GM18526 (cell line): ENCODE results near the gene IFITM1.

ENCODE experiments used
- POLR2A ChIP-seq: IDR thresholded peaks from 3 replicates; pipeline ENCODE4 v1.6.1; 2011; ENCODE audit not compliant: insufficient read length; ENCODE audit errors: extremely low read depth

IFITM1 gene

DNA sequence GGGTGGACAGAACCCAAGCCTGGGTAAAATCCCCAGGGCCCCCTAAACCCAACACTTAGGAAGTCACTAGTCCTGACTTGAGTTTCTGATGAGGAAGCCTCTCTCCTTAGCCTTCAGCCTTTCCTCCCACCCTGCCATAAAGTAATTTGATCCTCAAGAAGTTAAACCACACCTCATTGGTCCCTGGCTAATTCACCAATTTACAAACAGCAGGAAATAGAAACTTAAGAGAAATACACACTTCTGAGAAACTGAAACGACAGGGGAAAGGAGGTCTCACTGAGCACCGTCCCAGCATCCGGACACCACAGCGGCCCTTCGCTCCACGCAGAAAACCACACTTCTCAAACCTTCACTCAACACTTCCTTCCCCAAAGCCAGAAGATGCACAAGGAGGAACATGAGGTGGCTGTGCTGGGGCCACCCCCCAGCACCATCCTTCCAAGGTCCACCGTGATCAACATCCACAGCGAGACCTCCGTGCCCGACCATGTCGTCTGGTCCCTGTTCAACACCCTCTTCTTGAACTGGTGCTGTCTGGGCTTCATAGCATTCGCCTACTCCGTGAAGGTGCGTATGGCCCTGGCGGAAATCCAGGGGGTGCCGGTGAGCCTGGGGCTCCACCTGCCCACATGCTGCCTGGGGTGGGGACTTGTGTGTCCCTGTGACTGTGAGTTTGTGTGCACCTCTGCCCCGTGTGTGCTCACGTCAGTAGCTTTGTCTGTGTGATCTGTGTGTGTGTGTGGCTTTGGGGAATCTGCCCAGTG is at the start of gene IFITM1:
TSS of gene IFITM1 (plus strand) at position 254 of the 767 bp plus-strand sequence. CDS start at position 385, 131 bp downstream.
- TF ChIP-seq POLR2A: peak; percentile 94

DNA sequence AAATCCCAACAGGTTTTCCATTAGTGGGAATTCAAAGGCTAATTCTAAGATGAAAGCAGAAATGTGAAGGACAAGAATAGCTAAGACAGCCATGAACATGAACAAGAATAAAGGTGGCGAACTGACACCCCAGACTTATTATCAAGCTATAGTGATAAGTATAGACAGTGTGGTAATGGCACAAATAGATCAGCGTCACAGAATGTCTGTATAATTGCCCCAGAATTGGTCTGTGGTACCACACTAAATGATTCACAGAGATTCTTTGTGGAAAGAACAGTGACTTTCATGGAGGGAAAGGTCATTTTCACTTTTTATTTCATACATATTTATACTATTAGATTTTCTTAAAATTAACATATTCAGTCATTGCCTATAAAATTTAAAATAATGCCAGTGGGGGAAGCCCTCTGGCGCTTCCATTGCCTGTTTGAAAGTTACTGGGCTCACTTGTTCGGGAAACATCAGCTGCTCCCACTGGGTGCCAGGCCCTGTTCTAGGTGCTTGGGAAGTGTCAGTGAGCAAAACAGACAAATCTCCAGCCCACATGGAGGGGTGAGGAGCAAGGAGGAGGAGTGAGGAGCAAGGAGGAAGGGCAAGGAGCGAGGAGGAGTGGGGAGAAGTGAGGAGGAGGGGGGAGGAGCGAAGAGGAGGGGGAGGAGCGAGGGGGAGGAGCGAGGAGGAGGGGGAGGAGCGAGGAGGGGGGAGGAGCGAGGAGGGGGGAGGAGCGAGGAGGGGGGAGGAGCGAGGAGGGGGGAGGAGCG is 47.0 kb upstream of the IFITM1 start:
- TF ChIP-seq POLR2A: no peak

DNA sequence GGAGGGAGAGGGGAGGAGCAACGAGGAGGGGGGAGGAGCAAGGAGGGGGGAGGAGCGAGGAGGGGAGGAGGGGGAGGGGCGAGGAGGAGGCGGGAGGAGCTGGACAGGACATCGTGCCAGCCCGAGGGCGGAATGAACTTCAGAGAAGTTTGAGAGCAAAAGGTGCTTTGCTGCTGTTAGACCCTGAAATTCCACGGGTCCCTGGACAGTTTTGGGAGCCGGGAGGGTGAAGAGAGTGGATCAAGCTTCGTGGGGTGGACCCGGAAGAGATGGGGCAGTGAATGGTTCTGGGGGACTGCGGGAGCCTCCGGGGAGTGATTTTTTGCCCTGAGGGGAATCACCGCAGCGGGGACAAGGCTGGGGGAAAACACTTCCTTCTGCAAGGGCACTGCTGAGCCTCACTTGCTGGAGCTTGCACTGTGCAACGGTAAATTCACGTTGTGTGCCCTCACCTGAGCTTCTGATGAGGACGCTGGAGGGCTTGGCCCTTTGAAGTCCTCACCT is 46.3 kb upstream of the IFITM1 start:
- TF ChIP-seq POLR2A: peak; percentile 44

DNA sequence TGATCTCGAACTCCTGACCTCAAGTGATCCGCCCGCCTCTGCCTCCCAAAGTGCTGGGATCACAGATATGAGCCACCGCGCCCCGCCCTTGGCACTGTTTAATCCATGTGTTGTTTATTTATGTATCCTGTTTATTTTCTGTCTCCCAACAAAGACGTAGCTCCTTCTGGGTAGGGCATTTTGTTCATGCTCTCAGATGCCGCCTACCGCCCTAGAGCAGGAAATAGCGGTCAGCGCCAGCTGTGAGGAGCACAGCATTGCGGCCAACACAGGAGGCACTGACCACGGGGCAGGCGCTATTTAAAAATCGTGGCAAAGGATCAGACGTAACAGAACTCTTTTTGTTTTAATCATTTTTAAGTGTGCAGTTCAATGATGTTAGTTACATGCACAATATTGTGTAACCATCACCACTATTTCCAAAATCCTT is 45.1 kb upstream of the IFITM1 start:
- TF ChIP-seq POLR2A: peak; percentile 13

DNA sequence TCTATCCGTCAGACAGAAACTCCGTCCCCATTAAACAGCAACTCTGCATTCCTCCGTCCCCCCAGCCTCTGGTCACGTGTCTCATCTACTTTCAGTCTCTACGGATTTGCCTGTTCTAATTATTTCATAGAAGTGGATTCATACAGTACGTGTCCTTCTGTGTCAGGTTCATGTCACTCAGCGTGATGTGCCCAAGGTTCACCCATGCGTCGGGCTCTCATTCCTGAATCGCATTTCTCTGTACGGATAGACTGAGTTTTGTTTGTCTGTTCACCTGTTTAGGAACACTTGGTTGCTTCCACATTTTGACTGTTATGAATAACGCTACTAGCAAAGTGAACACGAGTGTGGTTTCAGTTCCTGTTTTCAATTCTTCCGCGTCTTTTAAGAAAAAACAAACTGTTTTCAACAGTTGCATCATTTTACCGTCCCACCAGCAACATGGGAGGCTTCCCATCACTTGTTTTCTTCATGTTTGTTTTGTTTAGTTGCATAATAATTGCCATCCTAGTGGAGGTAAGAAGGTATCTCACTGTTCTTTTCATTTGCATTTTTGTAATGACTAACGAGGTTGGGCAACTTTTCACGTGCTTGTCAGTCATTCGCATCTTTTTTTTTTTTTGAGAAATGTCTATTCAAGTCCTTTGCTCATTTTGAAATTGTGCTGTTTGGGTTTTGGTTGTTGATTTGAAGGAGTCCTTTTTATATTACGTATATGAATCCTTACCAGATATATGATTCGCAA is 44.5 kb upstream of the IFITM1 start:
- TF ChIP-seq POLR2A: no peak

DNA sequence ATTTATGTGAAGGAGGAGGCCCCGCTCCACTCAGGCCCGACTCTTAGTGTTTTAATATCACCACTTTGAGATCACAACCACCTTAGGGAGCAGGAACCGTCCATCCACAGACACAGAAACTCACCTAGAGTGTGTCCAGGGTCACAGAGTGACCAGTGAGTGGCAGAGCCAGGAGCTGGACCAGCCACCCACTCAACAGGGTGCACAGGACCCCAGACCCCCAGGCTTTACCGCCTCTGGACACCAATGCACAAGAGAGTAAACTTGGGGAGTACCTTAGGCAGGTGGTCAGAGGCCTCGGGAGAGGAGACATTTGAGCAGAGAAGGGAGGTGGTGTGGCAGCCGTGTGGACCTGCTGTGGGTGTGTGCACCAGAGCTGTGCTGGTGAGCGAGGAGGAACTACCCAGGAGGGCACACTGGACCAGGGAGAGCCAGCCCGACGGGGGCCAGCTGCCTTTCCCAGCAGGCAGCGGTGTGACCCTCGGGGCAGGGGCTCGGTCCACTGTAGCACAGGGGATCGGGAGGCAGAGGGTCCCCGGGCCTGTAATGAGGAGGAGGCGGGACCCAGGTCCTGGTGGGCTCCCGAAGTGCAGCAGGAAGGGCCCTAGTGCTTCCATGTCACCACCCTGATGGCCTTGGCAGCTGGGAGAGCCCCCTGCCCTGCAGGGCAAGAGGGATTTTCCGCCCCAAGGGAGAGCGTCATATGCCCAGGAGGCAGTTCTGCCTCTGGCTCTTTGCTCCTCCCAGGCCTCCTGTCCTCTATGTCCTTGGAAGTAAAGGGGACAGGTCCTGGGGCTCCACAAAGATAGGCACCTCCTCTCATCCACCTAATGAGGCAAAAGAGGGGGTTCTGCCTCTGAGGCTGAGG is 43.2 kb upstream of the IFITM1 start:
- no peak for TF ChIP-seq POLR2A

DNA sequence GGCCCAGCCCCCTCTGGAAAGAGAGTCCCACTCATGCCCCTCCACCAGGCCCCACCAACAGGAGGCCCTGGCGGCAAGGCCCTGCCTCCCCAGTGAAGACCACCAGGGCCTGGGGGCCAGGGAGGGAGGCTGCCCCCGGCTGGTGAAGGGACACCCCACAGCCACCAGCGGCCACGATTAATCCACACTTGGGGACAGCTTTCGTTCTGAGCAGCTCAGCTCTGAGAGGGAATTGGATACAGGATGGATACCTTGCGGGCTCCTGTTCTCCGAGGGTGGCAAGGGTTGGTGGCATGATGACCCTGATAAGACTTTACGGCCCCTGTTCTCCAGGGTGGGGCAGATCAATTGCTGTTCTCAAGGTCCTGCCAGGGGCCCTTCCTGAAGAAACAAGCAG is 42.5 kb upstream of the IFITM1 start:
- no peak for TF ChIP-seq POLR2A

DNA sequence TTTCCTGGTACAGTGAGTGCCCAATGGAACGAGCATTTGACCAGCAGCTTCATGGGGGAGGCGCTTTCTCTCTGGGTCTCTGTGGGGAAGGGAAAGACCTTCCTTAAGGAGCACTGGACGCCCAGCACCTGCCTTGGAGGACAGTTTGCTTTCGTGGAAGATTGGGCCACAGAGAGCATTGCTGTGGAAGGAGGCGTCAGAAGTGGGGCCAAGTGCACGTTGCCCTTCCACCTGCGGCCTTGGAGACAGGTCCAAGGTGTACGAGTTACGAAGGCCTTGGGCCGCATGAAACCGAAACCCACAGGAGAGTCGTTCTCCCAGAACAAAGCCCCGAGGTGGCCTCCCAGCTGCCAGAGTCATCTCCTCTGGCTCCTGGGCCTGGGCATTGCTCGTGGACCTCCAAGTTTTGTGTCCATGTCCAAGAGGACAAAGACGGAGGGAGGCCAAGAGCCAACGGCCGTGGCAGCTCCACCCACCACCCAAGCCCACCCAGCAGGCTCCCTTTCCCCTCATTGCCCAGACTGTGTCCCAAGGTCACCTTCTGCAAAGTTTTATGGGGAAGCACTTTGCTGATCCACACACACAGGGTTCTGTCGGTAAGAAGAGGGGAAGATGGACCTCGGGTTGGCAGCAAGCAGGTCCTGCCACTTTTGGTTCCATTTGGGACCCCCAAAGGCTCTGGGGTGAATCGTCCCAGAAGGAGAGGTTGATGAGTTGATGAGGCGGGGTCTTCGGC is 41.5 kb upstream of the IFITM1 start:
- no peak for TF ChIP-seq POLR2A

DNA sequence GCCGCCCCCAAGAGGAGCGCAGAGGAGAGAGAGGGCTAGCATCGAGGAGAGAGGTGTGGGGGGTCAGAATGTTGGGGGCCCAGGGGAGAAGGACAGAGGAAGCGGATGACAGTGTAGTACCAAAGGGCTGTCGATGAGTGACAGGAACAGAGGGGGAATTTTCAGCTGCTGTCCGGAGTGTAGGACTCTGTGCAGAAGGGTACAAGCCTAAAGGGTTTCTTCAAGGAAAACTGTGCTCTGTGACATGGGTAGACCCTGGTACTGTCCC is 41.0 kb upstream of the IFITM1 start:
- TF ChIP-seq POLR2A: no peak

DNA sequence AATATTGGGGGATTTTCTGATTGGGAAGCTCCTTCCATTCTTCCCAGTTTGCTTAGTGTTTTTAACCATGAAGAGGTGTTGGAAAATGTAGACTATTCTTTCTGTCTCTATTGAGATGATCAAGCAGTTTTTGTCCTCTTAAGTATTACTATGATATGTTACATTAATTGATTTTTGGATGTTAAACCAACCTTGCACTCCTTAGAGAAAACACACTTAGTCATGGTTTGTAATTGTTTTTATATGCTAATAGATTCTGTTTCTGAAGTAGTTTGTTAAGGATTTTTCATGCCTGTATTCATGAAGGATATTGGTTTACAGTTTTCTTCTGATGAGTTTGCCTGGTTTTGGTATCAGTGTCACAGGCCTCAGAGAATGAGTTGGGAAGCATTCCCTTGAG is 37.6 kb upstream of the IFITM1 start:
- TF ChIP-seq POLR2A: no peak

DNA sequence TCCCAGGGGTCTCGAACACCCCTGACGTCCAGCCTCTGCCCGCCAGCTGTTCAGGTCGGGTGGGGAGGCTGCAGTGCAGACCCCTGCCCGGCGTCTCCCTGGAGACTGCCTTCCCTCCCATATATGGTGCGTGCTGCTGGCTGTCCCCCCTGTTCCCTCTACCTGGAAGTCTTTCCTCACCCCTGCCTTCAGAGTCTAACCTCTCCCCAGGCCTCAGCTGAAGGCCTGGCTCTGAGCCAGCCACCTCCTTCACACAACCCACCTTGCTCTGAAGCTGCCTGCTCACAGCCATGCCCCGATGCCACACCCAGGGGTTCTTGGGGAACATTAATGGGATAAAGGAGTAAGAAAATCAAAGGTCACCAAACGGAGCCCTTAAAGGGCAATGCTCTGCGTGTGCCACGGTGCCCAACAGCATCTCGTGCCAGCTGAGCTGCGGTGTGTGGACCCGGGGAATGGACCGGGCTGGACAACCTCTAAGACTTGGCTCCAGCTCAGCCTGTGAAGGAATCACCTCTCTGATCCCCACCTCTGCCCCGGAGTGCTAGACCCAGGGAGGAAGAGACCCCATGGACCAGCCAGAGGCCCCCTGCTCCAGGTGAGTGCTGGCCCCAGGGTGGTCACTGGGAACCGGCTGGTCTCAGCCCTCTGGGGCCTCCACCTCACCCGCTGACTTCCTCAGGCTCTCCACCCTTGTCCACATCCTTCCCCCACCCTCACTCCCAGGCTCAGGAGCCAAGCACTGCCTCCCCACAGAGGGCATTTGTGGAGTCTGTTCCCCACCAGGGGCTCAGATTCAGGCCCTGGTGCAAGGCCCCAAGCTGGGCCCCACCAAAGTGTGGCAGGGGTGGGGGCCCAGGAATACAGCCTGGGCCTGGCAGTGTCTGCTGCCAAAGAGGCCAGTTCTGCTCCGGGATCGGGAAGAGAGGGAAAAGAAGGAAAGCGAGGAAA is 35.6 kb upstream of the IFITM1 start, which contains the start of gene NLRP6:
TSS of gene NLRP6 (plus strand) at position 407 of the 951 bp plus-strand sequence. CDS start at position 570, 163 bp downstream.
- no peak for TF ChIP-seq POLR2A

DNA sequence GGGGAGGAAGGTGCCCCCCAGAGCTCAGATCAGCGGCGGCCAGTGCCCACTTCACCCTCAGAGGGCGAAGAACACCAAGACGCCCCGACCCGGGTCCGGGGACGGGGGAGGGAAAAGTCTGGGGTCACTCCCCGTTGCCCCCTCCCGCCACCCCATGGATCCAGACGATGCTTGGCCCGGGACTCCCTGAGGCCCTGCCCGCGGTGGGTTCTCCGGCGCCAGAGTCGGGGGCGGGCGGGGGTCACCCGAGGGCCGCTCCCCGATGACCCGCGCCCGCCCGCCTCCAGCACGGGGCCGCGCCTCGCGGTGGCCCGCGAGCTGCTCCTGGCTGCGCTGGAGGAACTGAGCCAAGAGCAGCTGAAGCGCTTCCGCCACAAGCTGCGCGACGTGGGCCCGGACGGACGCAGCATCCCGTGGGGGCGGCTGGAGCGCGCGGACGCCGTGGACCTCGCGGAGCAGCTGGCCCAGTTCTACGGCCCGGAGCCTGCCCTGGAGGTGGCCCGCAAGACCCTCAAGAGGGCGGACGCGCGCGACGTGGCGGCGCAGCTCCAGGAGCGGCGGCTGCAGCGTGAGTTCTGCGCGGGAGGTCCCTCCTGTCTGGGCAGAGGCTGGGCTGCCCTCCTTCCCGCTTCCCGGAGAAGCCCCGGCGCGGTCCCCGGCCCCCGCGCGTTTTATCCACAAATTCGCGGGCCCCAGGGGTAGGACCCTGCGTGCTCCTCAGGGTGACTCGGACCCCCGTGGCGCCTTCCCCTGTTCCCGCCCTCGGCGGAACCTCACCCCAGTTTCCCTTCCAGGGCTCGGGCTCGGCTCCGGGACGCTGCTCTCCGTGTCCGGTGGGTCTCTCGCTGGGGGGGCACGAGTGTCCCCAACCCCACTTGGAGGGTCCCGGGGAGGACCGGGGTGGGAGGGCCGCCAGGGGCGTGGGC is 34.5 kb upstream of the IFITM1 start:
- TF ChIP-seq POLR2A: no peak
